Endothelial cell of umbilical vein (primary cell): ENCODE data around the gene CNEP1R1.

Source experiments
- CTCF ChIP-seq, 2 donors: IDR thresholded peaks; 1 replicate in 1 of 2; 2 replicates in 1 of 2; pipeline ENCODE4 v1.5.1; 2011; ENCODE audit warnings: low read length in 2 of 2, mild to moderate bottlenecking in 2 of 2, moderate library complexity in 2 of 2, control low read depth in 1 of 2, inconsistent platforms in 1 of 2, low read depth in 1 of 2; ENCODE audit not compliant: insufficient read depth in 1 of 2; ENCODE audit errors: extremely low read depth in 1 of 2
- EZH2 ChIP-seq: IDR thresholded peaks from 2 replicates; pipeline ENCODE4 v1.6.1; 2012; ENCODE audit warnings: borderline replicate concordance, low read depth, mild to moderate bottlenecking, moderate library complexity, low read length, inconsistent platforms; ENCODE audit not compliant: severe bottlenecking
- GATA2 ChIP-seq: IDR thresholded peaks from 2 replicates; pipeline ENCODE4 v1.7.0; 2011; ENCODE audit warnings: low read depth, mild to moderate bottlenecking, moderate library complexity, mixed read lengths, low read length; ENCODE audit not compliant: insufficient read length, insufficient read depth
- JUN ChIP-seq: IDR thresholded peaks from 2 replicates; pipeline ENCODE4 v1.6.1; 2011; ENCODE audit warnings: borderline replicate concordance, low read depth; ENCODE audit not compliant: insufficient read length, insufficient read depth
- POLR2A ChIP-seq: IDR thresholded peaks from 2 replicates; pipeline ENCODE4 v1.6.1; 2012; ENCODE audit warnings: low read depth, mild to moderate bottlenecking, control low read depth, low read length
- POLR2AphosphoS5 ChIP-seq: IDR thresholded peaks from 2 replicates; pipeline ENCODE4 v1.6.1; 2012; ENCODE audit warnings: low read depth, mild to moderate bottlenecking, control low read depth, low read length, moderate library complexity; ENCODE audit not compliant: insufficient read depth
- TF ChIP-seq, protein P1 (sequence below): IDR thresholded peaks from 2 replicates; pipeline ENCODE4 v1.6.1; 2011; ENCODE audit not compliant: insufficient read depth, insufficient read length

GRCh38 chr16:50038286-50038685 is 13.3 kb downstream of the CNEP1R1 start:
- no peak for TF ChIP-seq CTCF (IDR thresholded peaks at IDR 0.05; ENCODE audit: extremely low read depth in 1 of 2, insufficient read depth in 1 of 2, low read depth in 1 of 2, low read length in 2 of 2)
- no peak for TF ChIP-seq POLR2A
- TF ChIP-seq, protein P1, sequence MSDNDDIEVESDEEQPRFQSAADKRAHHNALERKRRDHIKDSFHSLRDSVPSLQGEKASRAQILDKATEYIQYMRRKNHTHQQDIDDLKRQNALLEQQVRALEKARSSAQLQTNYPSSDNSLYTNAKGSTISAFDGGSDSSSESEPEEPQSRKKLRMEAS: no peak
- TF ChIP-seq POLR2AphosphoS5: no peak
- TF ChIP-seq GATA2: no peak
- TF ChIP-seq JUN: no peak
- TF ChIP-seq EZH2: no peak
